ENCODE data around the gene KCNH8. TPM values are rescaled to one million over a fixed set of nuclear protein-coding genes. Genes with fewer than 3 reads are reported as not detected.

KCNH8 gene
- total RNA-seq, 4 donors from 2014 or later, result 0.18 to 4.1 (median 1.7) TPM

- no peak overlapping the region for H3K27ac ChIP-seq
- TF ChIP-seq CTCF (IDR thresholded peaks at IDR 0.05) (no peak), POLR2A (IDR thresholded peaks at IDR 0.05) (no peak)
- H3K27me3 ChIP-seq, result no peaks in the 10 kb centered on the region
- no peak overlapping the region for H3K4me3 ChIP-seq
- no peaks in the 10 kb centered on the region for H3K4me1 ChIP-seq
- DNase-seq, result no peak
- no peaks in the 10 kb centered on the region for H3K36me3 ChIP-seq
- no peaks in the 10 kb centered on the region for H3K9me3 ChIP-seq
Measured at GRCh38 chr3:19248143-19248542, 99.8 kb downstream of the KCNH8 start.

- no peak overlapping the region for H3K27ac ChIP-seq
- H3K4me1 ChIP-seq, result no peaks in the 10 kb centered on the region
- no peak for DNase-seq
- H3K9me3 ChIP-seq, result no peaks in the 10 kb centered on the region
- no peak overlapping the region for H3K4me3 ChIP-seq
- TF ChIP-seq POLR2A (IDR thresholded peaks at IDR 0.05) (no peak), CTCF (IDR thresholded peaks at IDR 0.05) (no peak)
- no peaks in the 10 kb centered on the region for H3K27me3 ChIP-seq
- H3K36me3 ChIP-seq, result no peaks in the 10 kb centered on the region
Measured at GRCh38 chr3:19248767-19249166, 100.5 kb downstream of the KCNH8 start.

GRCh38 chr3:19250959-19251610 lies 102.8 kb downstream of the KCNH8 start:
- H3K36me3 ChIP-seq, result no peaks in the 10 kb centered on the region
- no peak for DNase-seq
- no peak overlapping the region for H3K27ac ChIP-seq
- TF ChIP-seq CTCF (IDR thresholded peaks at IDR 0.05) (no peak), POLR2A (IDR thresholded peaks at IDR 0.05) (no peak)
- H3K9me3 ChIP-seq, result no peaks in the 10 kb centered on the region
- no peaks in the 10 kb centered on the region for H3K27me3 ChIP-seq
- no peak overlapping the region for H3K4me3 ChIP-seq
- no peaks in the 10 kb centered on the region for H3K4me1 ChIP-seq

- H3K27me3 ChIP-seq, result no peaks in the 10 kb centered on the region
- no peak overlapping the region for H3K27ac ChIP-seq
- no peaks in the 10 kb centered on the region for H3K36me3 ChIP-seq
- H3K4me3 ChIP-seq, result no peak overlapping the region
- H3K4me1 ChIP-seq, result no peaks in the 10 kb centered on the region
- no peak for TF ChIP-seq CTCF (IDR thresholded peaks at IDR 0.05)
- TF ChIP-seq POLR2A (IDR thresholded peaks at IDR 0.05), result no peak
- no peaks in the 10 kb centered on the region for H3K9me3 ChIP-seq
- DNase-seq, result no peak
Measured at GRCh38 chr3:19254189-19254588, 105.9 kb downstream of the KCNH8 start.

- Histone ChIP-seq H3K4me3 (no peak overlapping the region), H3K27me3 (no peaks in the 10 kb centered on the region), H3K4me1 (no peaks in the 10 kb centered on the region), H3K36me3 (no peaks in the 10 kb centered on the region), H3K9me3 (no peaks in the 10 kb centered on the region), H3K27ac (no peak overlapping the region)
- no peak for DNase-seq
- TF ChIP-seq POLR2A (IDR thresholded peaks at IDR 0.05) (no peak), CTCF (IDR thresholded peaks at IDR 0.05) (no peak)
Measured at GRCh38 chr3:19254784-19255338, 106.6 kb downstream of the KCNH8 start.

Data from Peyer's patch (tissue), 4 donors.